Measurements from ENCODE around the gene IPO4. TPM values are rescaled to one million over a fixed set of nuclear protein-coding genes. Genes with fewer than 3 reads are reported as not detected.
"Not testable (repeated sequence)": the region's sequence is repeated elsewhere in the genome, so short reads cannot be mapped to it uniquely, and the experiment has no call there.

Gene IPO4
- 35.6 TPM for polyA plus RNA-seq (ENCODE audit: insufficient read length)
- long read RNA-seq, donor 1, partial matches to known transcripts, result 141 of 156 reads
- long read RNA-seq, donor 1, other reads (novel, unspliced or antisense), result 7 of 156 reads
- long read RNA-seq, donor 2, partial matches to known transcripts, result 41 of 57 reads
- long read RNA-seq, donor 2, other reads (novel, unspliced or antisense), result 12 of 57 reads
- long read RNA-seq, donor 3, partial matches to known transcripts, result 0 of 2 reads
- long read RNA-seq, donor 3, other reads (novel, unspliced or antisense), result 0 of 2 reads
- long read RNA-seq, donor 4, partial matches to known transcripts, result 10 of 10 reads
- long read RNA-seq, donor 4, other reads (novel, unspliced or antisense), result 0 of 10 reads
- long read RNA-seq, donor 5, partial matches to known transcripts, result 0 of 6 reads
- long read RNA-seq, donor 5, other reads (novel, unspliced or antisense), result 0 of 6 reads
- long read RNA-seq, donor 6, partial matches to known transcripts, result 0 of 4 reads
- long read RNA-seq, donor 6, other reads (novel, unspliced or antisense), result 0 of 4 reads
- long read RNA-seq, donor 7, partial matches to known transcripts, result 0 of 4 reads
- long read RNA-seq, donor 7, other reads (novel, unspliced or antisense), result 0 of 4 reads
- long read RNA-seq, donor 8, partial matches to known transcripts, result 9 of 12 reads
- long read RNA-seq, donor 8, other reads (novel, unspliced or antisense), result 0 of 12 reads

- peak; percentile 96 for DNase-seq
Observed at GRCh38 chr14:24188251-24189058, at the start of gene IPO4. Gene IPO4 (minus strand): TSS chr14:24188816. CDS start chr14:24188787, 29 bp downstream.

GRCh38 chr14:24238123-24238522 lies 49.5 kb upstream of the IPO4 start:
- no peak for DNase-seq

GRCh38 chr14:24237463-24237955 lies 48.9 kb upstream of the IPO4 start:
- no peak for DNase-seq

GRCh38 chr14:24236689-24237462 lies 48.3 kb upstream of the IPO4 start:
- DNase-seq, result no peak

- DNase-seq, result no peak
Observed at GRCh38 chr14:24235804-24236688, 47.4 kb upstream of the IPO4 start.

GRCh38 chr14:24234095-24235005 lies 45.7 kb upstream of the IPO4 start:
- no peak for DNase-seq

- no peak for DNase-seq
Observed at GRCh38 chr14:24233538-24233866, 44.9 kb upstream of the IPO4 start.

- no peak for DNase-seq
Observed at GRCh38 chr14:24232645-24233537, 44.3 kb upstream of the IPO4 start, which contains the start of gene GMPR2. Gene GMPR2 (plus strand): TSS chr14:24232929. CDS start chr14:24233254, 325 bp downstream.

- peak; percentile 85 for DNase-seq
Observed at GRCh38 chr14:24232121-24232644, 43.6 kb upstream of the IPO4 start, which contains the start of gene NEDD8. Gene NEDD8 (minus strand): TSS chr14:24232367. CDS start chr14:24232267, 100 bp downstream.

GRCh38 chr14:24231263-24232120 lies 42.9 kb upstream of the IPO4 start:
- no peak for DNase-seq

GRCh38 chr14:24228902-24229301 lies 40.3 kb upstream of the IPO4 start:
- DNase-seq, result no peak

GRCh38 chr14:24226473-24226872 lies 37.9 kb upstream of the IPO4 start:
- no peak for DNase-seq

GRCh38 chr14:24224618-24225071 lies 36.0 kb upstream of the IPO4 start:
- DNase-seq, result no peak

GRCh38 chr14:24222987-24223386 lies 34.4 kb upstream of the IPO4 start:
- not testable (repeated sequence) for DNase-seq

GRCh38 chr14:24219521-24219920 lies 30.9 kb upstream of the IPO4 start:
- no peak for DNase-seq

- DNase-seq, result no peak
Observed at GRCh38 chr14:24219080-24219479, 30.5 kb upstream of the IPO4 start.

GRCh38 chr14:24216876-24217275 lies 28.3 kb upstream of the IPO4 start:
- not testable (repeated sequence) for DNase-seq

Measured in left kidney (tissue), 8 donors.